HG03103 (cell line): ENCODE results near the gene ANO10.
"Not testable (repeated sequence)": the region's sequence is repeated elsewhere in the genome, so short reads cannot be mapped to it uniquely, and the experiment has no call there.

Experiments used
- ATAC-seq: cut with Tn5 transposase; IDR thresholded peaks from one replicate; pipeline ENCODE4 v1.9.1; 2021; ENCODE audit warnings: low read depth; ENCODE audit not compliant: unreplicated experiment

Gene ANO10

DNA sequence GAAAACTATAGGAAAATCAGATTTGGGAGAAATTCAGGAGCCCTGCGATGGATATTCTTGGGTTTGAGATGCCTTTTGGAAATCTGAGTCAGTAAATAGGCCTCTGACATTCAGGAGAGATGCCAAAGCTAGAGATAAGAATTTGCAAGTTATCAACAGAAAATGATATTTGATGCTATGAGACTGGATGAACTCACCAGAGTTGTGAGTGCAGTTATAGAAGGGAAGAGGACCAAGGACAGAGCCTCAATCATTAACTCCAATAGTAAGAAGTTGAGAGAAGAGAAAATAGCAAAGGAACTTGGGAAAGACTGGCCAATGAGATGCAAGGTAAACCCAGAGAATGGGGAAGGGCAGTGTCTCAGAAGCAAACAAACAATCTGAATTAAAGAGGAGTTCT, 7.9 kb upstream of the ANO10 start:
- ATAC-seq, result no peak

DNA sequence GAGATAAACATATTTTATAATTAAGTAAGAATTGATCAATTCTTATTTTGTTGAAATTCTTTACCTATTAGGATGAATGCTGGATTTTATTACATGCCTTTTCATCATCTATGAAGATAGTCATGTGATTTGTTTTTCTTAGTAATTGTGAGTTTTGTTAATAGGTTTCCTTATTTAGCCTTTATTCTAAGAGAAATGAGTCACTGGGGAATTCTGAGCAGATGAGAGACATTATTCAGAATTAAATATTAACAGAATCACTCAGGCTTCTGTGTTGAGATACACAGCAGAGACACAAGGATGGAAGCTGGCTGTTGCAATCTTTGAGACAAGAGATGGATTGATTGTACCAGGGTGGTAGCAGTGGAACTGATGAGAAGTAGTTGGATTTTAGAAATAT, 7.4 kb upstream of the ANO10 start:
- ATAC-seq, result no peak

DNA sequence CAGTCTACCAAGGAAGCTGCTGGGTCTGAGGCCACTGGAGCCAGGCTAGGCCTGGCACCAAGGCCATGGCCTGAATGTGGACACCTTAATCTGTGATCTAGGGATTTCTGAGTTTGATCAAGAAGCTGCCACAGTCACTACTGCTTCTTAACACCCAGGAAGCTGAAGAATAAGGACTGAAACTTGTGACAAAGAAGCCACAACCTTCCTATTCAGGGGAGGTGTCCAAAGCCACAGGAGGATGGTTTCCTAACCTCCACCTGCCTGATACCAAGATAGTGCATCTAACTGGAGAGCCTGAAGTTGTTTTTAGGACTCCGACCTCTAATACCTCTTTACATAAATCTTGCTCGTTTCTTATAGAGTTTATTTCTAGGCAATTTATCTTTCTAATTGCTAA, 5.5 kb upstream of the ANO10 start:
- ATAC-seq, result no peak

DNA sequence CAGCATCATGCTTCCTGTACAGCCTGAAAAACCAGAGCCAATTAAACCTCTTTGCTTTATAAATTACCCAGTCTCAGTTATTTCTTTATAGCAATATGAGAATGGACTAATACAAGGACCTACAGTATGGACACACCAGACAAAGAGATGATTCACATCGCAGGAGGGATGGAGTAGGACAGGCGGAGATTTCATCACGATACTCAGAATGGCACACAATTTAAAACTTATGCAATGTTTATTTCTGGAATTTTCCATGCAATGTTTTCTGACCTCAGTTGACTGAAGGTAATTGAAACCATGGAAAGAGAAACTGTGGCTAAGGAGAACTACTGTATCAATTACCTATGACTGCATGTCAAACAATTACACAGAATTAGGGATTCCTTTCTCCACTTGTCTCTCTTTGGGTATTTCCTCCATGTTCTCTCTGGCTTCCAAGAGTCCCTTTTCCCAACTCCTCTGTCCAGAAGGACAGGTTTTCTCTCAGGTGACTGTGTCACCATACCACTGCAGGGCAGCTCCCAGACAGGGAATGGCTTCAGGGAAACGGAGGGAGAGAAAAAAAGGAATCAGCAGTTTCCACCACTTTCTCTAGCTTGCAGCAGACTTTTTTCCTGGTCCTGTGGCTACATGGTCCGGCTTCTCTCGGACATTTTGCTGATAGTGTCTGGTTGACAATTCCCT, 3.0 kb upstream of the ANO10 start:
- no peak for ATAC-seq

DNA sequence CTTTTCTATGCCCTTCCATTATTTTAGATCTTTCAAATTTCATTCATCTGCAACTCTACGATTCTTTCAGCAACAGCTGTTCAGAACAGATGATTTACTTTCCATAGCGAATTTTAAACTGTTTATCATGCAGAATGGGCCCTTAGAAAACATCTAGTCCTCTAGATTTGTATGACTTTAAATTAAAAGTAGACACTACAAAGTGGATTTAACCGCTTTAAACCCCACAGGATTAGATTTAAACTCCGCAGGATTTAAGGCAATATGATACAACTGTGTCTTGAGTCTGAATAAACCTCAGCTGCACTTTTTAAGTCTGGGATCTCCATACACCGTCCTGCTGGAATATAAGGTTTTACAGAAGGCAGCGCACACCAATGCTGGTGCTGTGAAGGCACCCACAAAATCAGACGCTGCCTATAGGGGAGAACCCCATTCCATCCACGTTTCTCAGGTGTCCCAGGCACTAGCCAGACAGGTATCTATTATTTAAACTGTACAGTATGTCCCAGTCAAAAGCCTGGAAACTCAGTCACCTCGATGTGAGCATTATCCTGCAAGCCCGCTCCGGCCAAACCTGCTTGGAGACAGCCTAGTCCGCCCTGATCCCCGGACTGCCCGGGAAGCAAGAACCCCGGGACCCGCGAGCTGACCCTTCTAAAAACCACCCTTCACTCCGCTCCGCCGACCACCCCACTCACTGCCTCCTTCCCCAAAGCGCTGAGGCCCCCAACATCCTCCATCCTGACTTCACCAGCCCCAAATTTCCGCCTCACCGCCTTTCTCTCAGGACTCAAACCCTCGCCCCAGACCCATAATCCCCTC, 768 bp downstream of the ANO10 start:
- no peak for ATAC-seq

DNA sequence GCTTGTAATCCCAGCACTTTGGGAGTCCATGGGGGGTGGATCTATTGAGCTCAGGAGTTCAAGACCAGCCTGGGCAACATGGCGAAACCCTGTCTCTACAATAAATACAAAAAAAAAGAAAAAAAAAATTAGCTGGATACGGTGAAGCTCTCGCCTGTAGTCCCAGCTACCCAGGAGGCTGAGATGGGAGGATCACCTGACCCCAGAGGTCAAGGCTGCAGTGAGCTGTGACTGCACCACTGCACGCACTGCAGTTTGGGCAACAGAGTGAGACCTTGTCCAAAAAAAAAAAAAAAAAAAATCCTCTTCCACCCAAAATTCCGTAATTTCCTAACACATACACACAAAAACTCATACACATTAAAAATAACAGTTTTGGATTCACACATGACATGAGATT, 2.2 kb downstream of the ANO10 start:
- ATAC-seq, result no peak

DNA sequence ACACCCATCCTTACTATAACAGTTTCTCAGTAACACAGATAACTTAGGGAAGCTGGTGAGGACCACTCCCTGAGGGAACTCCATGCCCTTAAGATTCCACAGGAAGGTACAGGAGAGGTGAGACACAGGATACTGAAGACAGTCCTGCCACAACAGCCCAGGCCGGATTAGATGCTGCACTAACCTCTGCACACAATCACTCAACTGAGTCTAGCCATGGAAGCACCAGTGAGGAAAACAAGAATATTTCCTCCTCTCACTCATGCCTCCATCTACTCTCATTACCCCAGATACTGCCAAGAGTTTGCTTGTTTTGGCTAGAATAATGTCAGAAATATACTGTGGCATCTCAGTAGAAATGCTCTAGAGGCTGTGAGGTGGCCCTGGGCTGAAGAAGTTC, 3.7 kb downstream of the ANO10 start:
- no peak for ATAC-seq

DNA sequence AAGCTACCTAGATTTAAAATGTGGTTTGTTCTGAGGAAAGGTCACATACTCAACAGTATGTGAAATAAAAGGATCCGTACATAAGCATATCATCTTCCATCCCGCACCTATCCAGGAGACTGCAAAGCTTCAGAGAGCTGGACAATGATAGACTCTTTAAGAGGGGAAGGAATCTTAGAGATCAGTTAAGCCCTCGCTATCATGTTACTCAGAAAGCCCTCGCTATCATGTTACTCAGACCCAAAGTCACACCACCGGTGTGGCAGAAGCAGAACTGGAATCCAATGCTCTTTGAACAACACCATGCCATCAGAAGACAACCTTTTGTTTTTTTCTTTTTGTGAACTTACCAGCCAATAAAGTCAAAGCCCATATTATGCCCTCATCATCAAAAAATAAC, 5.8 kb downstream of the ANO10 start:
- ATAC-seq, result no peak

DNA sequence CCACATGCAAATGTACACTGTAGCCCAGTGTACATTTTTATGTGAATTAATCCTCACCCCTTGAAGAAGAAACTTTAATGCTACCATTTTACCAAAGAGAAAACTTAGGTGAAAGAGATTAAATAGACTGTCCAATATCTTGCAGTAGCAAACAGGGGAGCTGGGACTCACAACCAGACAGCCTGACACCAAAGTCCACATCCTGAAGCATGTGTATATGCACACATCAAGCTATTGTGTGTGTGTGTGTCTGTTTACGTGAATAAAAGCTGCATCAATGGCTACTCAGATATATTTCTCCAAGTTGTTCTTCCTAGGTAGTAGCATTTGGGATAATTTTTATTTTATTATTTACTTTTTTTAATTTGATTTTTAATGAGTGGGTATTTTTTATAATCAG, 6.7 kb downstream of the ANO10 start:
- ATAC-seq, result no peak

DNA sequence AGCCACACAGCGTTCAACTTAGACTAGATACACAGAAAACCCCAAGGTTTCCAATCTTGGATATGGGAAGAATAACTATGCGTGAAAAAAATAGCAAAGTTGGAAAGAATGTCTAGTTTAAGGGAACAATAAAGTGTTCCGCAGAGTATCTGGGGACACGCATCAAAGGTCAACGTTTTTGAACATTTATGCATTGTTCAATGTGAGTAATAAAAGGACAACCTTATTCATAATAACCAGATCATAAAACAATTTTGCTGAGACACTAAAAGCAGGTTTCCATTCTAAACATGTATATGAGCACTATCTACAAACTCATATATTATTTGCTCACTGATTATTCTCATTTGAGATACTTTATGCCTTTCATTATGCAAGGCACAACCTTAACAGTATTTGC, 7.8 kb downstream of the ANO10 start:
- ATAC-seq, result no peak

DNA sequence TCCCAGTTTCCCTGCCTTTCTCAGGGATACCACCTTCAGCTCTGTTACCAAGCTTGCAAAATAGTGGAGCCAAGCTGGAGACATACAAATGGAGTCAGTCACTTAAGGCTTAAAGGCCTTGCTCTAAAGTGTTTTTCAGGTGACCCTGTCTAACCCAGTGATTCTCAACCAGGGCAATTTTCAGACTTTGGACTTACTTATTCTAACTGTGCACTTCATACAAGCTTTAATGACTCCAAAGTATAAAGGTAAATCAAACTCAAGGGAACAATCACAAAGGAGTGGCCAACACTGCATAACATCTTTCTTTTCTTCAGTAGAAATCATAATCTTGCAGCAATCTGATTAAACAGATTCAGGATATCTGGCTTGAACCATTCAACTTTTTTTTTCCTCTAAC, 9.4 kb downstream of the ANO10 start:
- ATAC-seq, result no peak

DNA sequence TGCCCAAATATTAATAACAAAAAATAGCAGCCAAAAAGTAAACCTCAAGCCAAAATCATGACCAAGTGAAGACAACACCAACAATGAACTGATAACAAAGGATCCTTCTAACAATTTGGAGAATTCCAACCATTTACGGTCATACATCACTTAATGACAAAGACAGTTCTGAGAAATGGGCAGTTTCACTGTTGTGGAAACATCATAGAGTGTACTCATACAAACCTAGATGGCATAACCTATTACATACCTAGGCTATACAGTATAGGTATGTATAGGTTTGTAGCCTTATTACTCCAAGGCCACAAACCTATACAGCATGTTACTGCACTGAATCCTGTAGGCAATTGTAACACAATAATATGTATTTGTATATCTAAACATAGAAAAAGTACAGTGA, 12.4 kb downstream of the ANO10 start:
- ATAC-seq, result no peak

DNA sequence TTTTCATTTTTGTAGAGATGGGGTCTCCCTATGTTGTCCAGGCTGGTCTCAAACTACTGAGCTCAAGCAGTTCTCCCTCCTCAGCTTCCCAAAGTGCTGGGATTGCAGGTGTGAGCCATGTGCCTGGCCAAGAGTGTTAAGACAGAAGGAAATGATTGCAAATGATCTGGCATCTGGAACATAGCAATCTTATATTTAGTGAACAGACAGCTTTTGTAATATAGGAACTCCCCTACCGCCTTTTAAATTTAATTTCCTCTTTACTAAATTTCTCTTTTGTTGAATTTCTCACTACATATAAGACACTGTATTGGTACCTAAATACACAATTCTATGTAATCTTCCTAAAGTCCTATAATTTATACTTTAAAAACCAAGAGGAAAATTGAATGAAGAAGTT, 13.1 kb downstream of the ANO10 start:
- ATAC-seq, result no peak

DNA sequence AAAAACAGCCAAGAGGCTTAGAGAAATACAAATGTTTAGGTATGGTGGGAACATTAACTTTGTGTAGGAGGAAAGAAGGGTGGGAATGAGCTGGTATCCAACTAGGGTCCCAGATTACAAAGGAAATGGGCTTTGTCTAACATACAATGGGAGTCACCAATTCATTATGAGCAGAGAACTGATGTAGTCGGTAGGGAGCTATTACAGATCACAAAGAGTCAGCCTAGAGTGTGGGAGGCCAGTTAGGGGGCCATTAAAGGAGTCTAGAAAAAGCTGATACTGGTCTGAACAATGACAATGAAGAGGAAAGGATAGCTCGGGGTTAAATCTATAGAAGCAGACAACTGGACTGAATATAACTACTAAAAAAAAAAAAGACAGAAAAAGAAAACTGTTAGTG, 15.5 kb downstream of the ANO10 start:
- no peak for ATAC-seq

DNA sequence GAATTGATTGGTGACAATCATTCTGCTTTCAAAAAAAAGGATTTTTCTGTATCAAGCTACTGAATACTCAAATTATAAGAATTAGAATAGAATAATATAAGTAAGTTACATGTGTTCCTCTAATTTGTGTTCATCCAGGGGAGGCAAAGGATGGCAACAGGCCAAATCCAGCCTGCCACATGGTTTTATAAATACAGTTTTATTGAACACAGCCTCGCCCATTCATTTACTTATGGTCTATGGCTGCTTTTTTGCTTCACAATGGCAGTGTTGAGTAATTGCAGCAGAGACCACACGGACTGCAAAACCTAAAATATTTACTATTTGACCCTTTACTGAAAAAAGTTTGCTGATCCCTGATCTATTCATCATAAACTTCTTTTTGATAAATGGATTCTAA, 21.9 kb downstream of the ANO10 start:
- not testable (repeated sequence) for ATAC-seq

DNA sequence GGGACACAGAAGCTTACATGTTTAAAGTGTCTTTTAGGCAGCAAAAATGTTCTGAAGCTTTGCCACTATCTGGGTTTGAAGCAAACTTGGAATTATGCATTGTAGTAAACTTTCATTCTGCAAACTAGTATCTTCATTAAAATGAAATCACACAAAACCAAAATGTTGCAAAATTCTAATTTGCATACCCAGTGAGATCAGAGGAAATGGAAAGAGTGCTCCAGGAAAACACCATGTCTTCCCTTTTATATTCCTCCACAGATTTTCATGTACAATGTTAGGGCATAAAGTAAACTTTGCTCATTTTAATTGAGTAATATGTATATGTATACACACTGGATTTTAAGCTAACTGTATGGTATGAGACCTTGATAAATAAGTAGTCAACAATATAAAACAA, 23.9 kb downstream of the ANO10 start:
- ATAC-seq, result no peak

DNA sequence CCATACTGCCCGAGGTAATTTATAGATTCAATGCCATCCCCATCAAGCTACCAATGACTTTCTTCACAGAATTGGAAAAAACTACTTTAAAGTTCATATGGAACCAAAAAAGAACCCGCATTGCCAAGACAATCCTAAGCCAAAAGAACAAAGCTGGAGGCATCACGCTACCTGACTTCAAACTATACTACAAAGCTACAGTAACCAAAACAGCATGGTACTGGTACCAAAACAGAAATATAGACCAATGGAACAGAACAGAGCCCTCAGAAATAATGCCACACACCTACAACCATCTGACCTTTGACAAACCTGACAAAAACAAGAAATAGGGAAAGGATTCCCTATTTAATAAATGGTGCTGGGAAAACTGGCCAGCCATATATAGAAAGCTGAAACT, 25.6 kb downstream of the ANO10 start:
- ATAC-seq, result not testable (repeated sequence)

DNA sequence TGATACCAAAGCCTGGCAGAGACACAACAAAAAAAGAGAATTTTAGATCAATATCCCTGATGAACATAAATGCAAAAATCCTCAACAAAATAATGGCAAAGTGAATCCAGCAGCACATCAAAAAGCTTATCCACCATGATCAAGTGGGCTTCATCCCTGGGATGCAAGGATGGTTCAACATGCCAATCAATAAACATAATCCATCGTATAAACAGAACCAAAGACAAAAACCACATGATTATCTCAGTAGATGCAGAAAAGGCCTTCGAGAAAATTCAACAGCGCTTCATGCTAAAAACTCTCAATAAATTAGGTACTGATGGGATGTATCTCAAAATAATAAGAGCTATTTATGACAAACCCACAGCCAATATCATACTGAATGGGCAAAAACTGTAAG, 26.5 kb downstream of the ANO10 start:
- not testable (repeated sequence) for ATAC-seq

DNA sequence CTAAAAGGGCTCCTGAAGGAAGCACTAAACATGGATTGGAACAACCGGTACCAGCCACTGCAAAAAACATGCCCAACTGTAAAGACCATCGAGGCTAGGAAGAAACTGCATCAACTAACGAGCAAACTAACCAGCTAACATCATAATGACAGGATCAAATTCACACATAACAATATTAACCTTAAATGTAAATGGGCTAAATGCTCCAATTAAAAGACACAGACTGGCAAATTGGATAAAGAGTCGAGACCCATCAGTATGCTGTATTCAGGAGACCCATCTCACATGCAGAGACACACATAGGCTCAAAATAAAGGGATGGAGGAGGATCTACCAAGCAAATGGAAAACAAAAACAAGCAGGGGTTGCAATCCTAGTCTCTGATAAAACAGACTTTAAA, 28.2 kb downstream of the ANO10 start:
- ATAC-seq, result not testable (repeated sequence)

DNA sequence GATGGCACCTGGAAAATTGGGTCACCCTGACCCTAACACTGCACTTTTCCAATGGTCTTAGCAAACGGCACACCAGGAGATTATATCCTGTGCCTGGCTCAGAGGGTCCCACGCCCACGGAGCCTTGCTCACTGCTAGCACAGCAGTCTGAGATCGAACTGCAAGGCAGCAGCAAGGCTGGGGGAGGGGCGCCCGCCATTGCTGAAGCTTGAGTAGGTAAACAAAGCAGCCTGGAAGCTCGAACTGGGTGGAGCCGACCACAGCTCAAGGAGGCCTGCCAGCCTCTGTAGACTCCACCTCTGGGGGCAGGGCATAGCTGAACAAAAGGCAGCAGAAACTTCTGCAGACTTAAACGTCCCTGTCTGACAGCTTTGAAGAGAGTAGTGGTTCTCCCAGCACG, 29.9 kb downstream of the ANO10 start:
- not testable (repeated sequence) for ATAC-seq

DNA sequence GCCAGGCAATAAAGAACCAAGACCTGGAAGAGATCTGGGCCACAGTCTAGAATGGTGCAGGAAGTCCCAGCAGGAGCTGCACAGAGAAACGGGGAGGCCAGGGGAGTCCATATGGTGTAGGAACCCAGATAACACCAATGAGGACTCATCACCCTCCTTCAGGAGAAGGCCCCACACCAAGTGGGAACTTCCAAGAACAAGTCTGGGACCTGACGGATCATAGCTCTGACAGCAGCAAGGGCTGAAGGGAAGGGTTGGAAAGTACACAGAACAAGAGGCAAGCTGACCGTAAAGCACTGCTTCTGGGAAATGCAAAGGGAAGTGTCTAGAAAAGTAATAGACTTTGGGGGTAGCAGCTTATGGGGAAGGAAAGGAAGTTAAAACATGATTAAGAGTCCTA, 34.5 kb downstream of the ANO10 start:
- ATAC-seq, result no peak
